Measurements from ENCODE around the gene IL1RAPL1. TPM values are rescaled to one million over a fixed set of nuclear protein-coding genes. Genes with fewer than 3 reads are reported as not detected.

The IL1RAPL1 gene
- total and polyA plus RNA-seq, 8 donors = 0.06 to 3.3 (median 0.31) TPM; not detected in 3

DNA sequence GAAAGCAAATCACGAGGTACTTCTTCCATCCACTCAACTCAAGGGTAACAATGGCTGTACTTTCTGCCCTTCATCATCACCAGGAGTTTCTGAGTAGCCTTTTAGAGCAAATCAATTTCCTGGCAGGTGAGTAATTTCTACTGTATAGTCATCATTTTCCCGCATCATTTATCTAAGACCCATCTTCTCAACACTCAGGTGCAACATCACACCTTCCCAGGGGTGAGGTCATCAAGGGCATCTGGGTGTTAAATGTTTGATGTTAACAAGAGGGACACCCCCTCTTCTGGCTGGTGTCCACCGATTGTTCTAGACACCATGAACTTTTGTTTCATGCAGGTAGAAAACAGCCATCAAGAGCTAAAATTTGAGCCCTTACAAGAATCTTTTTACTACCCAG lies 1314.8 kb downstream of the IL1RAPL1 start:
- H3K9me3 ChIP-seq = no peaks in the 10 kb centered on the region
- H3K27me3 ChIP-seq = no peaks in the 10 kb centered on the region
- no peak overlapping the region for H3K27ac ChIP-seq
- no peak for DNase-seq
- H3K4me1 ChIP-seq = no peaks in the 10 kb centered on the region
- intact Hi-C loops (cut with DNase I; ENCODE audit: low total_unique reads) = no loop called here
- no peak overlapping the region for H3K4me3 ChIP-seq
- no peaks in the 10 kb centered on the region for H3K36me3 ChIP-seq
- 51 to 67% (median 60%) methylated on average over 3 of the region's 3 CpGs for WGBS, 5 donors
- TF ChIP-seq EP300 (IDR thresholded peaks at IDR 0.05) = no peak
- no peak for TF ChIP-seq POLR2A (IDR thresholded peaks at IDR 0.05)
- TF ChIP-seq, protein P1, sequence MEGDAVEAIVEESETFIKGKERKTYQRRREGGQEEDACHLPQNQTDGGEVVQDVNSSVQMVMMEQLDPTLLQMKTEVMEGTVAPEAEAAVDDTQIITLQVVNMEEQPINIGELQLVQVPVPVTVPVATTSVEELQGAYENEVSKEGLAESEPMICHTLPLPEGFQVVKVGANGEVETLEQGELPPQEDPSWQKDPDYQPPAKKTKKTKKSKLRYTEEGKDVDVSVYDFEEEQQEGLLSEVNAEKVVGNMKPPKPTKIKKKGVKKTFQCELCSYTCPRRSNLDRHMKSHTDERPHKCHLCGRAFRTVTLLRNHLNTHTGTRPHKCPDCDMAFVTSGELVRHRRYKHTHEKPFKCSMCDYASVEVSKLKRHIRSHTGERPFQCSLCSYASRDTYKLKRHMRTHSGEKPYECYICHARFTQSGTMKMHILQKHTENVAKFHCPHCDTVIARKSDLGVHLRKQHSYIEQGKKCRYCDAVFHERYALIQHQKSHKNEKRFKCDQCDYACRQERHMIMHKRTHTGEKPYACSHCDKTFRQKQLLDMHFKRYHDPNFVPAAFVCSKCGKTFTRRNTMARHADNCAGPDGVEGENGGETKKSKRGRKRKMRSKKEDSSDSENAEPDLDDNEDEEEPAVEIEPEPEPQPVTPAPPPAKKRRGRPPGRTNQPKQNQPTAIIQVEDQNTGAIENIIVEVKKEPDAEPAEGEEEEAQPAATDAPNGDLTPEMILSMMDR (IDR thresholded peaks at IDR 0.05) = no peak
- no peak for TF ChIP-seq POLR2AphosphoS5 (IDR thresholded peaks at IDR 0.05)

- Histone ChIP-seq H3K27ac (no peak overlapping the region), H3K36me3 (no peaks in the 10 kb centered on the region), H3K4me1 (no peaks in the 10 kb centered on the region), H3K4me3 (no peak overlapping the region), H3K9me3 (no peaks in the 10 kb centered on the region), H3K27me3 (no peaks in the 10 kb centered on the region)
- TF ChIP-seq, protein P1 (IDR thresholded peaks at IDR 0.05) = no peak
- TF ChIP-seq POLR2A (IDR thresholded peaks at IDR 0.05) (no peak), POLR2AphosphoS5 (IDR thresholded peaks at IDR 0.05) (no peak), EP300 (IDR thresholded peaks at IDR 0.05) (no peak)
- intact Hi-C loops (cut with DNase I; ENCODE audit: low total_unique reads) = no loop called here
- no peak for DNase-seq
Observed at GRCh38 chrX:29903360-29903759, 1316.1 kb downstream of the IL1RAPL1 start.

- 53 to 78% (median 71%) methylated on average over 4 of the region's 4 CpGs for WGBS, 5 donors
- H3K4me3 ChIP-seq = no peak overlapping the region
- intact Hi-C loops (cut with DNase I; ENCODE audit: low total_unique reads) = no loop called here
Observed at GRCh38 chrX:29911673-29912072, 1324.4 kb downstream of the IL1RAPL1 start.

DNA sequence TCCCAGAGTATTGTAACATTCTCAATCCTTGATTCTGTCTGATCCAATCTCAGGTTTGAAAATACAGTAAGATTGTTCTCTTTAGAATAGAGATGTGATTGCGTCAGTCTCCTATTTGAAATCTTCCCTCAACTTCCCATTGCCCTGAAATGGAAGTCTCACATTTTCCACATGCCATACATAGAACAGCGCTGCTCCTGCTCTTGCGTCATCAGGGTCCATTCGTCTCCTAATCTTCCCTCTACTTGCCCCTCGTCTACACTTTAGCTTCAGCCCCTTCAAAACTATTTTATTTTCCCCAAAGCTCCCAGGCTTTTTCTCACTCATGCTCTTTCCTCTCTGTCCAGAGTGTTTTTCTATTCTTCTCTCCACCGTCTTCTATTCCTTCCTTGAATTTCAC lies 1326.4 kb downstream of the IL1RAPL1 start:
- H3K36me3 ChIP-seq = no peaks in the 10 kb centered on the region
- no peaks in the 10 kb centered on the region for H3K9me3 ChIP-seq
- intact Hi-C loops (cut with DNase I; ENCODE audit: low total_unique reads) = no loop called here
- no peak overlapping the region for H3K4me3 ChIP-seq
- no peak overlapping the region for H3K27ac ChIP-seq
- WGBS, 5 donors = 80 to 93% (median 91%) methylated on average over 6 of the region's 6 CpGs
- TF ChIP-seq EP300 (IDR thresholded peaks at IDR 0.05) = no peak
- TF ChIP-seq, protein P1 (IDR thresholded peaks at IDR 0.05) = no peak
- TF ChIP-seq POLR2AphosphoS5 (IDR thresholded peaks at IDR 0.05) = no peak
- no peak for TF ChIP-seq POLR2A (IDR thresholded peaks at IDR 0.05)
- H3K27me3 ChIP-seq = no peaks in the 10 kb centered on the region
- no peaks in the 10 kb centered on the region for H3K4me1 ChIP-seq
- no peak for DNase-seq

More at GRCh38 chrX:29911673-29912072, 1324.4 kb downstream of the IL1RAPL1 start:
- TF ChIP-seq, protein P1 (IDR thresholded peaks at IDR 0.05) = no peak
- TF ChIP-seq POLR2A (IDR thresholded peaks at IDR 0.05) (no peak), EP300 (IDR thresholded peaks at IDR 0.05) (no peak), POLR2AphosphoS5 (IDR thresholded peaks at IDR 0.05) (no peak)
- Histone ChIP-seq H3K9me3 (no peaks in the 10 kb centered on the region), H3K4me1 (no peaks in the 10 kb centered on the region), H3K36me3 (no peaks in the 10 kb centered on the region), H3K27me3 (no peaks in the 10 kb centered on the region), H3K27ac (no peak overlapping the region)
- DNase-seq = no peak
